Mesenchymal stem cell (in vitro differentiated cells and primary cell): ENCODE results near the gene CILP2.

Experiments used
- DNase-seq: peaks from one replicate; pipeline ENCODE4 v3.0.0-alpha.2; 2013
- H2AFZ ChIP-seq: one replicate; pipeline ENCODE4 v1.6.1; 2013; ENCODE audit warnings: low read depth, mild to moderate bottlenecking, control low read depth, inconsistent platforms, low read length, moderate library complexity
- H2AK5ac ChIP-seq: 2 replicates; pipeline ENCODE4 v1.6.1; 2013; ENCODE audit warnings: low read length, moderate library complexity, mild to moderate bottlenecking, inconsistent platforms; ENCODE audit not compliant: severe bottlenecking
- H2BK120ac ChIP-seq: one replicate; pipeline ENCODE4 v1.6.1; 2013; ENCODE audit warnings: low read depth, mild to moderate bottlenecking, inconsistent platforms, low read length, moderate library complexity
- H2BK12ac ChIP-seq, 2 experiments: one replicate each; pipeline ENCODE4 v1.6.1; 2013; ENCODE audit warnings: inconsistent platforms in 2 of 2, low read length in 2 of 2, mild to moderate bottlenecking in 2 of 2, moderate library complexity in 2 of 2, control low read depth in 1 of 2
- H2BK15ac ChIP-seq: one replicate; pipeline ENCODE4 v1.6.1; 2013; ENCODE audit warnings: mild to moderate bottlenecking, low read depth, inconsistent platforms; ENCODE audit not compliant: poor library complexity, severe bottlenecking
- H2BK5ac ChIP-seq: 2 replicates; pipeline ENCODE4 v1.6.1; 2013; ENCODE audit warnings: low read depth, mild to moderate bottlenecking, low read length, control low read depth, inconsistent platforms; ENCODE audit not compliant: poor library complexity, severe bottlenecking
- H3K14ac ChIP-seq, 2 experiments: one replicate each; pipeline ENCODE4 v1.6.1; 2013; ENCODE audit warnings: inconsistent platforms in 2 of 2, low read length in 2 of 2, control low read depth in 1 of 2, mild to moderate bottlenecking in 1 of 2, moderate library complexity in 1 of 2
- H3K18ac ChIP-seq, 2 experiments: one replicate each; pipeline ENCODE4 v1.6.1; 2013; ENCODE audit warnings: inconsistent platforms in 2 of 2, low read length in 2 of 2, control low read depth in 1 of 2, low read depth in 1 of 2, mild to moderate bottlenecking in 1 of 2
- H3K23ac ChIP-seq, 2 experiments: one replicate each; pipeline ENCODE4 v1.6.1; 2013; ENCODE audit warnings: inconsistent platforms in 2 of 2, low read length in 2 of 2, mild to moderate bottlenecking in 2 of 2, moderate library complexity in 2 of 2, control low read depth in 1 of 2
- H3K27ac ChIP-seq: 2 replicates; pipeline ENCODE4 v1.5.1; 2013; ENCODE audit warnings: mild to moderate bottlenecking, moderate library complexity, low read length, control low read depth, inconsistent platforms; ENCODE audit not compliant: poor library complexity, severe bottlenecking
- H3K27me3 ChIP-seq, 2 experiments: 2 replicates each; pipeline versions ENCODE4 v1.6.1 to v1.7.0; 2013; ENCODE audit warnings: low read length in 2 of 2, mild to moderate bottlenecking in 2 of 2, moderate library complexity in 2 of 2, control low read depth in 1 of 2, inconsistent platforms in 1 of 2; ENCODE audit not compliant: control insufficient read depth in 1 of 2, insufficient read depth in 1 of 2
- H3K36me3 ChIP-seq, 2 experiments: 2 replicates each; pipeline versions ENCODE4 v1.6.1 to v1.7.0; 2013; ENCODE audit warnings: low read length in 2 of 2, control low read depth in 1 of 2, inconsistent platforms in 1 of 2, low read depth in 1 of 2, mild to moderate bottlenecking in 1 of 2; ENCODE audit not compliant: insufficient read depth in 2 of 2, control insufficient read depth in 1 of 2
- H3K4ac ChIP-seq, 2 experiments: one replicate each; pipeline ENCODE4 v1.6.1; 2013; ENCODE audit warnings: inconsistent platforms in 2 of 2, low read length in 2 of 2, mild to moderate bottlenecking in 2 of 2, moderate library complexity in 2 of 2, control low read depth in 1 of 2, low read depth in 1 of 2
- H3K4me1 ChIP-seq: 2 replicates; pipeline ENCODE4 v1.6.1; 2013; ENCODE audit warnings: low read depth, low read length, control low read depth; ENCODE audit not compliant: control insufficient read depth, insufficient read depth
- H3K4me2 ChIP-seq: 2 replicates; pipeline ENCODE4 v1.6.1; 2013; ENCODE audit warnings: low read length, mild to moderate bottlenecking, inconsistent platforms; ENCODE audit not compliant: poor library complexity, severe bottlenecking
- H3K4me3 ChIP-seq, 2 experiments: 2 replicates each; pipeline versions ENCODE4 v1.5.1 to v1.7.0; 2013; ENCODE audit warnings: low read length in 2 of 2, mild to moderate bottlenecking in 2 of 2, control low read depth in 1 of 2, low read depth in 1 of 2; ENCODE audit not compliant: insufficient read depth in 1 of 2
- H3K79me1 ChIP-seq: replicated peaks from 2 replicates; pipeline ENCODE4 v1.6.1; 2013; ENCODE audit warnings: mild to moderate bottlenecking, control low read depth, low read length, inconsistent platforms; ENCODE audit not compliant: poor library complexity, severe bottlenecking
- H3K9ac ChIP-seq: 2 replicates; pipeline ENCODE4 v1.7.0; 2013; ENCODE audit warnings: mild to moderate bottlenecking, low read length, moderate library complexity
- H3K9me3 ChIP-seq: 2 replicates; pipeline ENCODE4 v1.7.0; 2013; ENCODE audit warnings: mild to moderate bottlenecking, low read length; ENCODE audit not compliant: control insufficient read depth
- H4K8ac ChIP-seq: one replicate; pipeline ENCODE4 v1.6.1; 2013; ENCODE audit warnings: inconsistent platforms, mild to moderate bottlenecking, low read length, moderate library complexity
- H4K91ac ChIP-seq: one replicate; pipeline ENCODE4 v1.6.1; 2013; ENCODE audit warnings: mild to moderate bottlenecking, low read length, inconsistent platforms
- WGBS: methylation state at CpG from one replicate; pipeline ENCODE4 v1.1.7; 2013; ENCODE audit warnings: mixed read lengths; 5-methylcytosine and 5-hydroxymethylcytosine counted together

The CILP2 gene

GRCh38 chr19:19546751-19547162, 8.7 kb downstream of the CILP2 start:
- no peaks in the 10 kb centered on the region for H3K9me3 ChIP-seq
- H3K4ac ChIP-seq, result no peak overlapping the region
- no peak overlapping the region for H2AK5ac ChIP-seq
- H3K4me1 ChIP-seq, result peaks cover 15% of the 10 kb centered on the region
- H3K4me2 ChIP-seq, result no peak overlapping the region
- H3K36me3 ChIP-seq, result peaks cover 0 to 8% of the 10 kb centered on the region in 2 experiments
- H3K18ac ChIP-seq, result no peak overlapping the region
- 86% methylated on average over 19 of the region's 19 CpGs for WGBS
- H2BK12ac ChIP-seq, result no peak overlapping the region
- H3K27ac ChIP-seq, result no peak overlapping the region
- no peak overlapping the region for H2BK120ac ChIP-seq
- H3K9ac ChIP-seq, result no peak overlapping the region
- H4K91ac ChIP-seq, result no peak overlapping the region
- no peaks in the 10 kb centered on the region for H3K79me1 ChIP-seq
- peaks cover 0 to 76% of the 10 kb centered on the region in 2 experiments for H3K27me3 ChIP-seq
- no peak overlapping the region for H2AFZ ChIP-seq
- H3K23ac ChIP-seq, result no peak overlapping the region
- H3K4me3 ChIP-seq, result no peak overlapping the region
- no peak for DNase-seq
- H4K8ac ChIP-seq, result no peak overlapping the region
- no peak overlapping the region for H3K14ac ChIP-seq
- H2BK15ac ChIP-seq, result no peak overlapping the region
- no peak overlapping the region for H2BK5ac ChIP-seq

- Histone ChIP-seq H2BK15ac (no peak overlapping the region), H3K27ac (no peak overlapping the region), H3K4me1 (peaks cover 19% of the 10 kb centered on the region), H3K14ac (no peak overlapping the region), H3K9me3 (no peaks in the 10 kb centered on the region), H2BK120ac (no peak overlapping the region), H3K4me3 (no peak overlapping the region), H3K23ac (no peak overlapping the region), H3K4ac (no peak overlapping the region), H2BK5ac (no peak overlapping the region), H3K36me3 (peaks cover 0 to 8% of the 10 kb centered on the region in 2 experiments), H2AK5ac (no peak overlapping the region), H3K18ac (no peak overlapping the region), H4K8ac (no peak overlapping the region), H2BK12ac (no peak overlapping the region), H4K91ac (no peak overlapping the region), H2AFZ (no peak overlapping the region), H3K9ac (no peak overlapping the region), H3K4me2 (no peak overlapping the region), H3K79me1 (no peaks in the 10 kb centered on the region), H3K27me3 (peaks cover 0 to 65% of the 10 kb centered on the region in 2 experiments)
- WGBS, result 77% methylated on average over 13 of the region's 15 CpGs
- no peak for DNase-seq
Observed at GRCh38 chr19:19547674-19548336, 9.7 kb downstream of the CILP2 start.

- no peak overlapping the region for H3K14ac ChIP-seq
- peaks cover 0 to 53% of the 10 kb centered on the region in 2 experiments for H3K27me3 ChIP-seq
- H3K18ac ChIP-seq, result no peak overlapping the region
- no peak overlapping the region for H2BK12ac ChIP-seq
- no peak overlapping the region for H3K23ac ChIP-seq
- H3K27ac ChIP-seq, result no peak overlapping the region
- no peaks in the 10 kb centered on the region for H3K79me1 ChIP-seq
- H2BK15ac ChIP-seq, result no peak overlapping the region
- H3K4me3 ChIP-seq, result no peak overlapping the region
- H3K4ac ChIP-seq, result no peak overlapping the region
- H2BK5ac ChIP-seq, result no peak overlapping the region
- H4K91ac ChIP-seq, result no peak overlapping the region
- no peaks in the 10 kb centered on the region for H3K9me3 ChIP-seq
- DNase-seq, result peak; percentile 27
- no peak overlapping the region for H3K9ac ChIP-seq
- WGBS, result 77% methylated on average over 13 of the region's 13 CpGs
- H3K4me1 ChIP-seq, result peaks cover 19% of the 10 kb centered on the region
- no peak overlapping the region for H4K8ac ChIP-seq
- H2AFZ ChIP-seq, result no peak overlapping the region
- no peak overlapping the region for H2AK5ac ChIP-seq
- no peak overlapping the region for H3K4me2 ChIP-seq
- no peak overlapping the region for H2BK120ac ChIP-seq
- peaks cover 0 to 8% of the 10 kb centered on the region in 2 experiments for H3K36me3 ChIP-seq
Observed at GRCh38 chr19:19548915-19549759, 11.1 kb downstream of the CILP2 start.

- Histone ChIP-seq H3K9ac (no peak overlapping the region), H3K4me2 (no peak overlapping the region), H3K27me3 (peaks cover 0 to 55% of the 10 kb centered on the region in 2 experiments), H3K14ac (peak overlapping the region in 1 of 2 experiments; percentile 24), H4K91ac (no peak overlapping the region), H3K9me3 (no peaks in the 10 kb centered on the region), H2BK5ac (no peak overlapping the region), H3K79me1 (no peaks in the 10 kb centered on the region), H2AFZ (no peak overlapping the region), H4K8ac (no peak overlapping the region), H3K4me1 (peaks cover 19% of the 10 kb centered on the region), H2BK12ac (no peak overlapping the region), H3K27ac (no peak overlapping the region), H3K4ac (no peak overlapping the region), H3K18ac (no peak overlapping the region), H2BK120ac (no peak overlapping the region), H3K23ac (no peak overlapping the region), H3K4me3 (no peak overlapping the region), H3K36me3 (peaks cover 0 to under 1% of the 10 kb centered on the region in 2 experiments), H2BK15ac (no peak overlapping the region), H2AK5ac (no peak overlapping the region)
- DNase-seq, result no peak
- 79% methylated on average over 23 of the region's 23 CpGs for WGBS
Observed at GRCh38 chr19:19549804-19550464, 11.9 kb downstream of the CILP2 start.
